Measurements from ENCODE around the gene EMSY. TPM values are rescaled to one million over a fixed set of nuclear protein-coding genes. Genes with fewer than 3 reads are reported as not detected.
"Not testable (repeated sequence)": the region's sequence is repeated elsewhere in the genome, so short reads cannot be mapped to it uniquely, and the experiment has no call there.

Gene EMSY
- polyA plus RNA-seq, 1 experiment, result 19.1 TPM

DNA sequence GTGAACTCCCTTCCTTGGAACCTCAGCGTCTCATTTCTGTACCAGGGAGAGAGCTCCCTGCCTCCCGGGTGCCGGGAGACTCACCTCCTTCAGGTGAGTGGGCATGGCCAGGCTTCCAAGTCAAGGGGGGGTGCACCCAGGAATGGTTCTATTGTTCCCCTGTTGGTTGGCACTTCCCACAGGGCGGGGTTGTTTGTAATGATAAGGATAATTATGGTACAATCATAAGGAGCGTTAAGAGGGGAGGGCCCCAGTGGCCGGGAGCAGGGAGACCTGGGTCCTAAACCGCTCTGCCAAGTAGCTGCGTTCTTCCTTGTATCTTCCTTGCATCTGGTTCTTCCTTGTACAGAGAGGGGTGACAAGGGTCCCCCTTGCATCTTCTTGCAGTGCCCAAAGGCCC, 146.6 kb downstream of the EMSY start:
- no peak for DNase-seq (ENCODE audit: low read depth)
- Histone ChIP-seq H3K36me3 (ENCODE audit: control insufficient read depth, insufficient read depth, low read length) (no peaks in the 10 kb centered on the region), H3K27me3 (ENCODE audit: control insufficient read depth, insufficient read depth, low read length) (no peaks in the 10 kb centered on the region; the same call in 1 of the 2 replicates), H3K4me3 (ENCODE audit: low read depth, low read length) (no peak overlapping the region)
- no peak for TF ChIP-seq CTCF (IDR thresholded peaks at IDR 0.05; ENCODE audit: insufficient read depth, low read depth, low read length)
- CTCF ChIA-PET, result no interaction called here
- POLR2A ChIA-PET, result no interaction called here

DNA sequence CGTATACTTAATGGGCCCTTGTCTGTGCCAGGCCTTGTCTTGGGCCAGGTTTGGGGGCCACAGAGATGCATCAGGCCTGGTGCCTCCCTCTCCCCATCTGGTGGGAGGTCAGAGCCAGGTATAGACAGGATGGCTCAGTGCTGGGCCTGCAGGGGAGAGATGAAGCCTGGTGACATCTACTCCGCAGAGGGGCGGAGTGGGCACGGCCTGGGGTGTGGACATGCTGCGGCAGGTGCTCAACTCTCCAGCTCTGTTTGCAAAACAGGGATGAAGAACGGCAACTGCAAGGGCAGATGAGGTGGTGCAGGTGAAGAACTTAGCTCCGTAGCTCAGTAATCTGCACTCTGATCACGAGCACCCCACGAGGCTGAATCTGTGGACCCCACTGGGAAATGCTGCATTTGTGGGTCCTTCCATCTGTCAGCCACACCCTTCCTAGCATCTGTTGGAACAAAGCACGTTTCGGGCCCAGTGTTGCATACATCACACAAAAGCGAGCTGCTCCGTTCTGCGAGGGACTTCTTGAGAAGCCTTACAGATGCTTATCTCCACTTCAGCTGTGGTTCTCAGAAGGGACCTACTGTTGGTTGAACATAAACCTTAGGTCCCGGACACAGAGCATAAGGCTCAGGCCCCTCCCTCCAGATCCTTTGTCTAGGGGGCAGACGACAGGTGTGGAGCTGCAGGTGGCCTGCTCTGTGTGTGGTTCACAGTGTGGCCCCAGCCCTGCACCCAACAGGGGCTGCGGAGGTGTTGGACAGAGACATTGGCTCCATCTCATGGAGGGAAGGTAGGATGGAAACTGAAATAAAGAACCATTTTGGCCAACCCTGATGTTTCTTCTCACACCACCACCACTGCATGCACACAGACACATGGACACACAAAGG, 147.5 kb downstream of the EMSY start:
- Histone ChIP-seq H3K36me3 (ENCODE audit: control insufficient read depth, insufficient read depth, low read length) (no peaks in the 10 kb centered on the region), H3K4me3 (ENCODE audit: low read depth, low read length) (no peak overlapping the region), H3K27me3 (ENCODE audit: control insufficient read depth, insufficient read depth, low read length) (no peaks in the 10 kb centered on the region; the same call in 1 of the 2 replicates)
- ChIA-PET CTCF (interaction anchor here (0.5 to 1.3 kb wide), 4 partner anchors 10 to 134 kb away, joined by 3 to 5 read pairs (median 3); no protein-coding TSS in a partner anchor), POLR2A (no interaction called here)
- TF ChIP-seq CTCF (IDR thresholded peaks at IDR 0.05; ENCODE audit: insufficient read depth, low read depth, low read length), result no peak
- no peak for DNase-seq (ENCODE audit: low read depth)

DNA sequence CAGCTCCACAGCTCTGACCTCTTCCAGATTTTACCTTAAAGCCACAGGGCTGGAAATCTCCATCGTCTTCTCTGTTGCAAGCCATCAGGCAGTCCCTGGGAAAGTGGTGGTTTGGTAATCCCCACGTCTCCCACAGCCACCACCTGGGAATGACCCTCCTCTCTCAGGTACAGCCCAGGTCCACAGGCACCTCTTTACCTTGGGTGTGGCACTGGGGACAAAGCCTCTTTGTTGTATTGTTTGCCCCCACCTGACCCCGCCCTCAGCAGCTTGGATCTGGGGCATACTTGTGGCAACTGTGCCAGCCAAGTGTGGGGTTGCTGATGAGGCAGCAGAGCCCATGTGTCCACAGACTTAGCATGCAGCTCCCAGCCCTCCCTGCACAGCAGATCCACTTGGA, 148.1 kb downstream of the EMSY start:
- POLR2A ChIA-PET, result no interaction called here
- no peaks in the 10 kb centered on the region; the same call in 1 of the 2 replicates for H3K27me3 ChIP-seq (ENCODE audit: control insufficient read depth, insufficient read depth, low read length)

DNA sequence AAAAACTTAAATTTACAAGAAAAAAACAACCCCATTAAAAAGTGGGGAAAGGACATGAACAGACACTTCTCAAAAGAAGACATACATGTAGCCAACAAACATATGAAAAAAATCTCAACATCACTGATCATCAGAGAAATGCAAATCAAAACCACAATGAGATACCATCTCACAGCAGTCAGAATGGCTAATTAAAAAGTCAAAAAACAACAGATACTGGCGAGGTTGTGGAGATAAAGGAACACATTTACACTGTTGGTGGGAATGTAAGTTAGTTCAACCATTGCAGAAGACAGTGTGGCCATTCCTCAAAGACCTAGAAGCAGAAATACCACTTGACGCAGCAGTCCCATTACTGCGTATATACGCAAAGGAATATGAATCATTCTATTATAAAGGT, 150.3 kb downstream of the EMSY start:
- CTCF ChIA-PET; DNase-seq (ENCODE audit: low read depth); POLR2A ChIA-PET: not testable (repeated sequence)

More for the DNA sequence above, 148.1 kb downstream of the EMSY start:
- CTCF ChIA-PET, result interaction anchor here (0.6 to 1.3 kb wide), 4 partner anchors 19 to 133 kb away, joined by 3 to 5 read pairs (median 3); no protein-coding TSS in a partner anchor
- no peak for TF ChIP-seq CTCF (IDR thresholded peaks at IDR 0.05; ENCODE audit: insufficient read depth, low read depth, low read length)
- no peak for DNase-seq (ENCODE audit: low read depth)
- H3K36me3 ChIP-seq (ENCODE audit: control insufficient read depth, insufficient read depth, low read length), result no peaks in the 10 kb centered on the region
- H3K4me3 ChIP-seq (ENCODE audit: low read depth, low read length), result no peak overlapping the region

DNA sequence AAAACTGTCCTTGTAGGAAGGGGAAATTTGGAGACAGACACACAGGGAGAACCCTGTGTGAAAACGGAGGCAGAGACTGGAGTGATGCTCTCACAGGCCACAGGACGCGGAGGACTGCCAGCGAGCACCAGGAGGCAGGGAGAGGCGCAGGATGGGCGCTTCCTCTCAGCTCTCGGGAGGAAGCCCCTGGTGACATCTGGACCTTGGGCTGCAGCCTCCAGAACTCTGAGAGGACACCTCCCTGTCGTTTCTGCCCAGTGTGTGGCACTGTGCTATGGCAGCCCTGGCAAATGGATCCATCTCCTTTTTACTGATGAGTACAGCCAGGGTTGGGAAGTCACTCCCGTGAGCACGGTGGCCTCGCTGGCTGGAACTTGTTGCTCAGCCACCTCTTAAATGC, 151.8 kb downstream of the EMSY start:
- no peak for TF ChIP-seq CTCF (IDR thresholded peaks at IDR 0.05; ENCODE audit: insufficient read depth, low read depth, low read length)
- H3K4me3 ChIP-seq (ENCODE audit: low read depth, low read length), result no peak overlapping the region
- DNase-seq (ENCODE audit: low read depth), result no peak
- no peaks in the 10 kb centered on the region for H3K36me3 ChIP-seq (ENCODE audit: control insufficient read depth, insufficient read depth, low read length)
- ChIA-PET POLR2A (no interaction called here), CTCF (interaction anchor here (0.7 kb wide), 1 partner anchor 8 kb away, joined by 3 read pairs; no protein-coding TSS in a partner anchor)
- H3K27me3 ChIP-seq (ENCODE audit: control insufficient read depth, insufficient read depth, low read length), result no peaks in the 10 kb centered on the region

More for the DNA sequence above, 150.3 kb downstream of the EMSY start:
- not testable (repeated sequence) for H3K36me3 ChIP-seq (ENCODE audit: control insufficient read depth, insufficient read depth, low read length); H3K4me3 ChIP-seq (ENCODE audit: low read depth, low read length); H3K27me3 ChIP-seq (ENCODE audit: control insufficient read depth, insufficient read depth, low read length)

All from BJ (cell line).